Left renal cortex interstitium (tissue), 4 donors: Measurements from ENCODE around the gene ADAMTS20. TPM values are rescaled to one million over a fixed set of nuclear protein-coding genes. Genes with fewer than 3 reads are reported as not detected.

Experiments used
- DNase-seq, 4 donors: peaks; one replicate each; pipeline ENCODE4 v3.0.0-alpha.2; 2013; ENCODE audit warnings: low read depth in 4 of 4, low spot score in 2 of 4, missing footprints in 1 of 4
- polyA plus RNA-seq, 4 donors: library from polyadenylated mRNA; unstranded; fragments of 120-200 nt; gene quantifications; one replicate each; pipeline ENCODE4 v1.2.1, GENCODE V29; 2013; ENCODE audit not compliant: insufficient read length in 4 of 4

The ADAMTS20 gene
- polyA plus RNA-seq, 4 donors = 0.64 to 1.2 (median 0.90) TPM

GRCh38 chr12:43482311-43483085, 69.5 kb downstream of the ADAMTS20 start:
- DNase-seq = no peak

- no peak for DNase-seq
Observed at GRCh38 chr12:43480591-43480990, 71.4 kb downstream of the ADAMTS20 start.

GRCh38 chr12:43462741-43463140, 89.3 kb downstream of the ADAMTS20 start:
- DNase-seq = no peak

- no peak for DNase-seq
Observed at GRCh38 chr12:43462080-43462479, 89.9 kb downstream of the ADAMTS20 start.

GRCh38 chr12:43459285-43459684, 92.7 kb downstream of the ADAMTS20 start:
- DNase-seq = no peak

GRCh38 chr12:43453761-43454160, 98.2 kb downstream of the ADAMTS20 start:
- no peak for DNase-seq

- peak in 3 of 4 donors; percentile 3 to 31 (median 18) for DNase-seq
Observed at GRCh38 chr12:43444940-43445564, 107.0 kb downstream of the ADAMTS20 start.

- no peak for DNase-seq
Observed at GRCh38 chr12:43436597-43436996, 115.4 kb downstream of the ADAMTS20 start.

- DNase-seq = no peak
Observed at GRCh38 chr12:43434614-43435013, 117.4 kb downstream of the ADAMTS20 start.

GRCh38 chr12:43428088-43428600, 123.9 kb downstream of the ADAMTS20 start:
- DNase-seq = no peak

- DNase-seq = no peak
Observed at GRCh38 chr12:43425361-43425760, 126.6 kb downstream of the ADAMTS20 start.

- no peak for DNase-seq
Observed at GRCh38 chr12:43416981-43417380, 135.0 kb downstream of the ADAMTS20 start.

- DNase-seq = peak in 3 of 4 donors; percentile 15 to 21 (median 16)
Observed at GRCh38 chr12:43407816-43408645, 144.0 kb downstream of the ADAMTS20 start.

- peak in 1 of 4 donors; percentile 0 for DNase-seq
Observed at GRCh38 chr12:43406801-43407200, 145.2 kb downstream of the ADAMTS20 start.

GRCh38 chr12:43402436-43402835, 149.6 kb downstream of the ADAMTS20 start:
- DNase-seq = no peak

- no peak for DNase-seq
Observed at GRCh38 chr12:43401096-43401495, 150.9 kb downstream of the ADAMTS20 start.

GRCh38 chr12:43396671-43397070, 155.3 kb downstream of the ADAMTS20 start:
- no peak for DNase-seq

- DNase-seq = no peak
Observed at GRCh38 chr12:43392116-43392515, 159.9 kb downstream of the ADAMTS20 start.

GRCh38 chr12:43381879-43382278, 170.1 kb downstream of the ADAMTS20 start:
- DNase-seq = no peak

- no peak for DNase-seq
Observed at GRCh38 chr12:43378448-43378847, 173.6 kb downstream of the ADAMTS20 start.

- DNase-seq = no peak
Observed at GRCh38 chr12:43370263-43370662, 181.7 kb downstream of the ADAMTS20 start.
